Anterior cingulate cortex (tissue), 58 donors: ENCODE measurements around the gene ZFAND3.

Experiments used
- DNase-seq, 58 donors: peaks; one replicate each; lab custom pipeline; 2025; lab: John Stamatoyannopoulos, UW

ZFAND3 gene

DNA sequence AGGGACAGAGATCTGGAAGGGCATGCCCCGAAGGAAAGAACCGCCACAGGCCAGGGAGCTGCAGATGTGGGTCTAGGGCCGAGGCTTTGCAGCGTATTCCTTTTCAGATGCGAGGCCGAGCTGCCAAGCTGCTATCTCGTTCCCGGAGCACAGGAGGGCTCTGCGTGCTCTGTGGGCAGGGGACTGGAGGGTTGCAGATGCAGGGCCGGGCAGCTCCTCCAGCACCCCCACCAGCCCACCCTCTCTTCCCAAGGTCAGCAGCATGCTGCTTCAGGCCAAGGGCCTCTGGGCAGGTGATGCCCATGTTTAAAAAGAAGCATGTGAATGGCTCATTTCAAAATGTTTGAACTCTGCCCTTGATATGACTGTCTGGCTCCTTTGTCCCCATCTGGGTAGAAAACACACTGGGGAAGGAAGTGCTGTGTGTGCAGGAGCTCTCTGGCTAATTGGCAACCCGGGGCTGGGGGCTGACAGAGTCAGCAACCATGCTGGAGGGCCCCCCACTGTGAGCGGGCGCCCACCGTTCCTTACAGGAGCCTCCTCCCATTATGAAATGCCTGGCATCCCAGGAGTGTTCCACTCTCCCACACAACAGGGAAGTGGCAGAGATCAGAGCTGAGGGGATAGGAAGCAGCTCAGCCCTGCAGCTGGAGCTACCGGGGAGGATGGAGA, 353.3 kb downstream of the ZFAND3 start:
- no peak for DNase-seq

DNA sequence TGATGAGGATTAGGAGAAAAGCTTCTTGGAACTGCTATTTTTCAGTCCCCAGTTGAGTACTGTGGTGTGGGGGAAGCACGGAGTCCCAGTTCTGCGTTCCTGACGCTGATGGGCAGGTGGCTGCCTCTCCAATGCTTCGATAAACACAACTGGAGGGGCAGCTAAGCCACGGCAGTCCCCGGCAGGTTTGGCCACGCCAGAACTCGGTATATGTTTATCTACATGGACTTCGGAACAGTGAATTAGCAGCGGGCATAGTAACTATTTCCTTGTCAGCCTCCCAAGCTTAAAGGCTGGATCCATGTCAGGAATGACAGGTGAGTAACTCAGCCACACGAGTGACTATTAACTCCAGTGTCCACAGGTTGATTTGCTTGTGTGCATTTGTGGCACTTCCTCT, 354.4 kb downstream of the ZFAND3 start:
- no peak for DNase-seq

DNA sequence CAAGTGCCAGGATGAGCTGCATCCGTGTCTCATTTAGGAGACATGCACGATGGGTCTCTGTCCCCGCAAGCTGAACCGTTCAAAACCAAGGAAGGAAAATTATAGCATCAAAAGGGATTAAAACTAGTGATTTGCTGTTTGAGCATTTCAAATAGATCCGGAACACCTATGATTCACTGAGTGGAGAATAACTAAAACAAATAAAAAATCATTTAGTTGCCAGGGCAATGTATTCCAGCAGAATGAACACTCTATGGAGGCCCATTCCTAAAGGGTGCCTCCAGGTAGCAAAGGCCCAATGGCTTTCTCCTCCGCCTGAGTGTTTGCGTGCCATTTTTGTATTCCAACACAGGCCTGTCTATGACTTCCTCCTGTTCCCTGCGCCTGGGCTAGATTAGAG, 354.8 kb downstream of the ZFAND3 start:
- DNase-seq: no peak

- DNase-seq: no peak
These were observed 355.4 kb downstream of the ZFAND3 start for GRCh38 chr6:38174806-38175495.

GRCh38 chr6:38175786-38176185, 356.3 kb downstream of the ZFAND3 start:
- DNase-seq: no peak

- no peak for DNase-seq
These were observed 357.5 kb downstream of the ZFAND3 start for GRCh38 chr6:38176797-38177751.

DNA sequence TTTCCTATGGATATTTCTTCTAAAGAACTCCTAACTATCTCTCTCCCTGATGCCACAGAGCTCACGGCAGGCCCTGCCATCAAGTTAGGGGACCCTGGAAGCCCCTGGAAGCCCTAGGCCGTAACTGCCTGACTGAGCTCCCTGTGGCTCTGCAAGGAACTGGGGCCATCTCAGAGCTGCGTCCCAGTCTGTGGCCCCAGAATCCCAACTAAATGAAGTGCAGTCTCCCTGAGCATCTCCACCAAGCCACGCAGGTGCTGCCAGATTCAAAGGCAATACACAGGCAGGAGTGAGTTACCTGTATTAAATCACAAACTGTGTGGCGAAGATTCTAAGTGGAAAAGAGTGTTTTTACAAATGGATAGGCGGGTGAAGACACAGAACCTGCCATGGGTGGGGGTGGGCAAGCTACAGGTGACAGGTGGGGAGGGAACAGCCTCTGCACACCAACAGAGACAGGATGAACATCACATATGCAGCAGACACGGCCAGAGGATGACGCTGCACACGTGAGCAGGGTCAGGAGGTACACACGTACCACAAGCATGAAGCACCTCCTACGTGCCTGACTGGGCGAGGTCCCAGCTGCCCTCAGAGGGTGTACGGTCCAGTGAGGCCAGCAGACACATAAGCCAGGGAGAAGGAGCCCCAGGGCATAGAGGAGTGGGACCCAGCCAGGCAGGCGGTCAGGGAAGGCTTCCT, 358.5 kb downstream of the ZFAND3 start:
- DNase-seq: no peak

DNA sequence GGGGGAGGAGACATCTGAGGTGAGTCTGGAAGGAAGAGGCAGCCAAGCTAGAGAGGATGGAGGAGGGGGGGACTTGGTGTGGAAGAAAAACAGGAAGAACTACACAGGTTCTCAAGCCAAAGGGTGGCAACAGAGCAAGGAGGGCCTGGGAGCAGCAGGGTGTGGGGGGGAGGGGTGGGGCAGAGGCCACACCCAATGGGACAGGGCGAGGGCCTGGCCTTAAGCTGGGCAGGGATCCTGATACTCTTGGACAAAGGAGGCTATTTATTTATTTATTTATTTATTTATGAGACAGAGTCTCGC, 359.0 kb downstream of the ZFAND3 start:
- no peak for DNase-seq

GRCh38 chr6:38179300-38179699, 359.8 kb downstream of the ZFAND3 start:
- peak in 2 of 58 donors; percentile 16 to 17 for DNase-seq

- DNase-seq: no peak
These were observed 360.4 kb downstream of the ZFAND3 start for GRCh38 chr6:38179794-38180430.

- DNase-seq: no peak
These were observed 361.1 kb downstream of the ZFAND3 start for GRCh38 chr6:38180586-38180985.

DNA sequence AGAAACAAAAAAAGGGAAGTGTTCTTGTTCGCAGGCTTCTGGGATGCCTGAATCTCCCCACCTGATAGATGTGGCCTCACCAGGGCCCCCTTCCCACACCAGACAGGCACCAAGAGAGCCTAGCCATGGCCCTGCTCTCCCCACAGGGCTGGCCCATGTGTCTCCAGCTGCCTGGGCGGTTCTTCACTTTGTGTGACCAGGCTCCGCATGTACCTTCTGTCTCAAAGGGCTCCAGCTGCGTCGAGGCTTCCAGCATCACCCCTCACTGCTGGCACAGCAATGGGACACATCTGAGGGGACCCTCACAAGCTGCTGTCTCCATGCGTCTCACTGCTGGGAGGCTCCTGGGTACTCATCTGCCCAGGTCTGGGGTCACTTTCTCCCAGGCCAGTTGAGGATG, 362.9 kb downstream of the ZFAND3 start:
- DNase-seq: no peak

- DNase-seq: no peak
These were observed 364.5 kb downstream of the ZFAND3 start for GRCh38 chr6:38183856-38184584.

DNA sequence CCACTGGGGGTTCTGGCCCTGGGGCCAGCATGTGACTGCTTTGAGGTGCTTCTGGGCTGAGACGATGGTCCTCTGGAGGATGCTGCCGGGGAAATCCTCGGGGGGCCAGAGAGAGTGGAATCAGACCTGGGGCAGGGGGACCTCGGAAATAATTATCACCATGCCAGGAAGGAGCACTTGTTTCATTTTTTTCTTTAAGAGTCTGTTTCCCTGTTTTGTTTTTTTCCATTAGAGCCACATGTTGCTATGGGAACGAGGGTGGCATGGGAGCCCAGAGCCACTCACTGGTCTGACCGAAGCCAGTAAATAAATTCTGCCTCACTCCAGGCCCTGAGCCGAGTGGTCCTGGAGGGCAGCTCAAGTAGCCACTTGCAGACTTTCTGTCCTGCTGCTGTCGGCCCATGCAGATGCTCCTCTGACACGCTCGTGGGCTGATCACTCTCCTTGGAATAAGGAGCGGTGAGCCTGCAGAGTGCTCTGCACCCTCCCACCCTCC, 365.1 kb downstream of the ZFAND3 start:
- DNase-seq: peak in 18 of 58 donors; percentile 17 to 65 (median 38)

DNA sequence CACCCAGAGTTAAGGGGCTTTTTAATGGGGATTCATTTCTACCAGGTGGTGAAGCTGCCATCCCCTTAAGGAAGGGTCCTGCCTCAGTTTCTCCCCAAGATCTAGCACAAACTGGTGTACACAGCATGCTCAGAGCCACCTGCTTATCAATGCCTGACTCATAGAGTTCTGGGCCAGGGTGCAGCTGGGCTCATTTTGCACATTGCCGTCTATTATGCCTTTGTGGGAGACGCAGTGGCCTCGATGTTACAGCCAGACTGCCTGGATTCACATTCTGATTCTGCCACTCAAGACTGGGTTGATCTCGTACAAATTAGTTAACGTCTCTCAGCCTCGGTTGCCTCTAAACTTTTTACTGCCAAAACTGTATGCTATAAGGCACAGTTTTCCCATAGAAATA, 365.7 kb downstream of the ZFAND3 start:
- DNase-seq: peak in 17 of 58 donors; percentile 17 to 62 (median 32)

DNA sequence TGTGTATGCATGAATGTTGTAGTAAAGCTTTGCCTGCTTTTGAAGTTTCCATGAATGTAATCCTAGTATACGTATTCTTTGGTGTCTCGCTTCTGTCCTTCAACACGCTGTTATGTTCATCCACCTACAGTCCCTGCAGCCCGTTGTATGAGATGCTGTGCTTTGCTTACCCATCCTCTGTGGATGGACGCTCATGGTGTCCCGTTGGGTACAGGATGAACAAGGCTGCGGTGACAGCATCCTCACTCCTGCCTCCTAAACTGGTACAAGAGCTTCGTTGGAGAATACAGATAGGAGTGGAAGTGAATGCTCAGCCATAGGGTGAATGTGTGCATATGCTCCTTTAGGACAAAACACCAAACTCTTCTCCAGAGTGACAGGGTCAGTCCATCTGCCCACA, 366.2 kb downstream of the ZFAND3 start:
- no peak for DNase-seq

GRCh38 chr6:38187325-38187724, 367.8 kb downstream of the ZFAND3 start:
- DNase-seq: peak in 4 of 58 donors; percentile 11 to 23 (median 19)

GRCh38 chr6:38187811-38188590, 368.5 kb downstream of the ZFAND3 start:
- DNase-seq: no peak
